ENCODE data around the gene FHDC1. TPM values are rescaled to one million over a fixed set of nuclear protein-coding genes. Genes with fewer than 3 reads are reported as not detected.

The FHDC1 gene
- total RNA-seq, 4 donors from 2014 or later: 6.6 to 32.8 (median 25.4) TPM

DNA sequence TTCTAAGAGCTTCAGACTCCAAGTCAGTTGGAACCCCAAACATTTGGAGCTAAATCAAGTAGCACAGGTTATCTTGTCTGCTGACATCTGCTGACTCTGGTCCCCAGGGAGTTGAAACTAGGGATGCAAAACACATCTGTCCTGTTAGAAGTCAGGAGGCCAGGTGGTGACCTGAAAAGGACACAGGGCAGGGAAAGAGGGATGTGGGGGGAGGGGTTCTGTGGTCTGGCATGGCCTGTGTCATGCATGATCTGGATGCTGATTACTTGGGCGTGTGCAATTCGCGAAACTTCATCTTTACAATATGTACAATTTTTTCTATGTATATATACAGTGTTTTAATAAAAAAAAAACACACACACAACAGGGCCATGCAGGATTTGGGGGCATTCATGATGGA lies 55.3 kb downstream of the FHDC1 start:
- Histone ChIP-seq H3K4me3 (no peak overlapping the region), H3K4me1 (peaks cover 0 to 10% (median 1%) of the 10 kb centered on the region in 4 donors), H3K27me3 (no peaks in the 10 kb centered on the region), H3K27ac (no peak overlapping the region), H3K36me3 (no peaks in the 10 kb centered on the region), H3K9me3 (no peaks in the 10 kb centered on the region)
- DNase-seq: peak in 1 of 3 donors; percentile 28
- no peak for TF ChIP-seq POLR2A (IDR thresholded peaks at IDR 0.05)
- TF ChIP-seq CTCF (IDR thresholded peaks at IDR 0.05): no peak

- Histone ChIP-seq H3K27ac (peak overlapping the region in 1 of 4 donors; percentile 10), H3K4me3 (no peak overlapping the region), H3K9me3 (no peaks in the 10 kb centered on the region), H3K27me3 (no peaks in the 10 kb centered on the region), H3K36me3 (no peaks in the 10 kb centered on the region), H3K4me1 (peaks cover 0 to 10% (median 1%) of the 10 kb centered on the region in 4 donors)
- TF ChIP-seq CTCF (IDR thresholded peaks at IDR 0.05): no peak
- TF ChIP-seq POLR2A (IDR thresholded peaks at IDR 0.05): no peak
- DNase-seq: peak in 1 of 3 donors; percentile 58
Observed at GRCh38 chr4:152992027-152992426, 55.9 kb downstream of the FHDC1 start.

DNA sequence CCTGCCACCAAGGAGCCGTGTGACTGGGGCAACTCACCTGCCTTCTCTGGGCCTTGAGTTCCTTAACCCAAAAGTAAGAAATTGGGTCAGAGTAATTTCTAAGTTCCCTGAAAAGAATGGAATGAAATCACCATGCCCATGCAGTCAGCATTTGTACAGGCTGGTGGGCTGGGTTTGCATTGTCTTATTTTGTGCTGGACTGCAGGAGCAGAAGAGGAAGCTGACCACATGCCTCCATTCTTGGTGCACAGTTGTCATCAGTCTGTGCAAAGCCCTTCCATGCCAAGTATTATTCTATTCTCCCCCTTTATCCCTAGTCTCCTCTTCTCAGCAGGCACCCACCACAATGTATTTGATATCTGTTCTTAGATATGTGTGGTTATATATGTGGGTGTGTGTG lies 56.3 kb downstream of the FHDC1 start:
- TF ChIP-seq CTCF (IDR thresholded peaks at IDR 0.05) (no peak), POLR2A (IDR thresholded peaks at IDR 0.05) (no peak)
- DNase-seq: peak in 1 of 3 donors; percentile 22
- H3K27ac ChIP-seq: peak overlapping the region in 1 of 4 donors; percentile 10
- H3K4me1 ChIP-seq: peaks cover 0 to 10% (median 1%) of the 10 kb centered on the region in 4 donors
- no peaks in the 10 kb centered on the region for H3K9me3 ChIP-seq
- no peak overlapping the region for H3K4me3 ChIP-seq
- H3K36me3 ChIP-seq: no peaks in the 10 kb centered on the region
- H3K27me3 ChIP-seq: no peaks in the 10 kb centered on the region

- H3K27me3 ChIP-seq: no peaks in the 10 kb centered on the region
- H3K4me3 ChIP-seq: no peak overlapping the region
- DNase-seq: no peak
- H3K9me3 ChIP-seq: no peaks in the 10 kb centered on the region
- peaks cover 0 to 8% (median 0%) of the 10 kb centered on the region in 4 donors for H3K4me1 ChIP-seq
- H3K27ac ChIP-seq: no peak overlapping the region
- no peak for TF ChIP-seq POLR2A (IDR thresholded peaks at IDR 0.05)
- TF ChIP-seq CTCF (IDR thresholded peaks at IDR 0.05): no peak
- H3K36me3 ChIP-seq: no peaks in the 10 kb centered on the region
Observed at GRCh38 chr4:152994038-152994437, 57.9 kb downstream of the FHDC1 start.

DNA sequence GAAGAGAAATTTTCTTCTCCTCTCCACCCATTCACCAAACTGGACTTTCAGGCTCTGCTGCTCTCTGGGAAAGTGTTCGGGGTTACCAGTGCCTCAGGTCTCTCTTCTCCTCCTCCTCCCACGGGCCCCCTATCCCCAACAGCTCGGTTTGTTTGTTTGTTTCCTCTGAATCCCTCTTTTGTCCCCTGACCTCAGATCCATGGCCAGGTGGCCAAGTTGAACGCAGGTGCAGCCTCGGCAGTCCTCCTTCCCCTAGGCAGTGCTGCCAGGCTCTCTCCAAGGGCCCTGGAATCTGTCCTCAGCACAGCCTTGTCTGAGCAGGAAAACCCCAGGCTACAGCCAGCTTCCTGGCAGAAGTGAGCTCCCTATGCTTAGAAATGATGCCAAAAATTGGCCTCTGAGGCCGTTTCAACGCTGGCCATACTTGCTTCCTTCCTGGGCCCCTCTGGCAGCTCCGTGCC lies 60.0 kb downstream of the FHDC1 start:
- DNase-seq: no peak

More for the DNA sequence above, 60.0 kb downstream of the FHDC1 start:
- Histone ChIP-seq H3K27me3 (no peaks in the 10 kb centered on the region), H3K27ac (no peak overlapping the region), H3K36me3 (no peaks in the 10 kb centered on the region), H3K4me3 (no peak overlapping the region), H3K4me1 (peaks cover 0 to 14% (median 0%) of the 10 kb centered on the region in 4 donors), H3K9me3 (no peaks in the 10 kb centered on the region)
- TF ChIP-seq POLR2A (IDR thresholded peaks at IDR 0.05) (no peak), CTCF (IDR thresholded peaks at IDR 0.05) (no peak)

All from Peyer's patch (tissue), 4 donors.